AG08396 (cell line): Measurements from ENCODE around the gene PATE1.
"Not testable (repeated sequence)": the region's sequence is repeated elsewhere in the genome, so short reads cannot be mapped to it uniquely, and the experiment has no call there.

Experiments
- DNase-seq: peaks from one replicate; pipeline ENCODE4 v3.0.0; 2012; ENCODE audit warnings: low spot score, mixed read lengths

Gene PATE1, protein sequence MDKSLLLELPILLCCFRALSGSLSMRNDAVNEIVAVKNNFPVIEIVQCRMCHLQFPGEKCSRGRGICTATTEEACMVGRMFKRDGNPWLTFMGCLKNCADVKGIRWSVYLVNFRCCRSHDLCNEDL

GRCh38 chr11:125745979-125746378 is at the start of gene PATE1:
PATE1 (plus strand) TSS chr11:125746279; CDS start chr11:125746305, 26 bp downstream.
- DNase-seq: no peak

DNA sequence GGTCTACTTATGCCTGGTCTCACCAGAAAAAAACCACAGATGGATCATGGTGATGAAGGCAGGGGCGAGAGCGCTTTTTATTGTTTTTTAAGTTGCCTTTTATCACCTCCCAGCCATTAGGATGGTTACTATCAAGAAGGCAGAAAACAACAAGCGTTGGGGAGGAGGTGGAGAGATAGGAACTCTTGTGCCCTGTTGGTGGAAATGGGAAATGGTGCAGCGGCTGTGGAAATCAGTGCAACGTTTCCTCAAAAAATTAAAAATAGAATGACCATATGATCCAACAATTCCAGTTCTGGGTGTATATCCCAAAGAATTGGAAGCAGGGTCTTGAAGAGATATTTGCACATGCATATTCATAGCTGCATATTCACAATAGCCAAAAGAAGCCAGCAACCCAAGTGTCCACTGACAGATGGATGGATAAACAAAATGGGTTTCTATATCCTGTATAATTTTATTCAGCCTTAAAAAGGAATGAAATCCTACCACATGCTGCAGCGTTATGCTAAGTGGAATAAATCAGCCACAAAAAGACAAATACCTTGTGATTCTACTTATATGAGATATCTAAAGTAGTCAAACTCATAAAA is 45.0 kb upstream of the PATE1 start:
- DNase-seq: no peak

DNA sequence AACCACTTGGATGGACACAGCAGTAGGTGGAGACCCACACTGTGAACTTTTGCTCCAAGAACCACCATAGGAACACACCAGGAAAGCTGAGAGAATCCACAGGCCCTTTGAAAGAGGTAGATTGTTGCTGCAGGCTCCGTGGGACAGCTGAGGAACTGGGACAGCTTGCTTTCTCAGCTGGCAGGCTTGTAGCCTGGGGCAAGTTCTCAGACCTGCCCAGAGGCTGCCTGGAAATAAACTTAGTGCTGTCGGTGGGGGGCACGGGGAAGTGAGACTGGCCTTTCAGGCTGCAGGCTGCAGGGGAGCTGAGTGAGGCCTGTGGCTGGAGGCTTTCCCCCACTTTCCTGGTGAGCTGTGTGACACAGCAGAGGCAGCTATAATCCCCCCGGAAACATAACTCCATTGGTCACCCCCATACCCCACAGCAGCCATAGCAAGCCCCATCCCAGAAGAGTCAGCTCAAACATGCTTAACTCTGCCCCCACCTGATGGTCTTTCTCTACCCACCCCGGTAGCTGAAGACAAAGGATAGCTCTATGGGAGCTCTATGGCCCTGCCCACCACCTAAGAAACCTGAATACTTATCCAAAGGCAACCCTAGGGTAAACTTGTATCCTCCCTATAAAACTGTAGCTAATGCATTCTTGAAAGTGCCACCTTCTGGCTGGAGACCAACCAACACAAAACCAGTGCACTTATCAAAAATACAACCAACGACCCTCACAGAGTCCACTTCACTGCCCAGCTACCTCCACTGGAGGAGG is 44.0 kb upstream of the PATE1 start:
- no peak for DNase-seq

DNA sequence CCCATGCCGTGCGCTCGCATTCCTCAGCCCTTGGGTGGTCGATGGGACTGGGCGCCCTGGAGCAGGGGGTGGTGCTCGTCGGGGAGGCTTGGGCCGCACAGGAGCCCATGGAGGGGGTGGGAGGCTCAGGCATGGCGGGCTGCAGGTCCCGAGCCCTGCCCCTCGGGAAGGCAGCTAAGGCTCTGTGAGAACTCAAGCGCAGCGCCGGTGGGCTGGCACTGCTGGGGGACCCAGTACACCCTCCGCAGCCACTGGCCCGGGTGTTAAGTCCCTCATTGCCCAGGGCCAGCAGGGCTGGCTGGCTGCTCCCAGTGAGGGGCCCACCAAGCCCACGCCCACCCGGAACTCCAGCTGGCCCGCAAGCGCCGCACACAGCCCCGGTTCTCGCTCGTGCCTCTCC is 41.4 kb upstream of the PATE1 start:
- DNase-seq: not testable (repeated sequence)

DNA sequence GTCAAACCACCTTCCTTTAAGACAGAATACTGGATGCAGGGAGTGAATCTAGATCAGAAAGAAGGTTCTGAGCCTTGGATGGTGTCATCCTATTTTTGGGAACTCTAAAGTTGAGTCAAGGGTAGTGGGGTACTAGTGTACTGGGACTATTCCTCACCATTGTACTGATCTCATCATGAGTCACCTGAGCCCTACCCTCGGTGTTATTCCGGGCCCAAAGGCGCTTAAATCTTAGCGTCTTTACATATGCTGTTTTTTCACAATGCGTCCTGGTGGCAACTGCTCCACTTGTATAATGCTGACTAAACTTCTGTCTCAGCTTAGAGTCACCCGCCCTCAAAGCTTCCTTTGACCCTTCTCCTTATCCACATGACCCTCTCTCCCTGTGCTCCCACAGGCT is 25.3 kb upstream of the PATE1 start:
- no peak for DNase-seq

GRCh38 chr11:125724125-125724524 is 22.0 kb upstream of the PATE1 start:
- no peak for DNase-seq

GRCh38 chr11:125728969-125729368 is 17.1 kb upstream of the PATE1 start:
- no peak for DNase-seq

DNA sequence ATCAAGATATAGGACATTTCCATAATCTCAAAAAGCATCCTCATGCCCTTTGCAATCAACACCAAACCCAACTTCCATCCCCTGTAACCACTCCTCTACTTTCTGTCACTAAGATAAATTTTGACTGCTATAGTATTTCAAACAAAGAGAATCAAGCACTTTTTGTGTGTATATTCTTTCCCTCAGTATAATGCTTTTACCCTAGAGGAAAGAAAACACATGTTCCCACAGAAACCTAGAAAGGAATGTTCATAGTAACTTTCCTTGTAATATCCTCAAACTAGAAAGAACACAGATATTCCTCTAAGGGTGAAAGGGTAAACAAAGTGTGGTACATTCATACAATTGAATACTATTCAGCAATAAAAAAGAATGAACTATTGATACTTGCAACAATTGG is 5.5 kb upstream of the PATE1 start:
- DNase-seq: no peak

- DNase-seq: no peak
These were observed 2.4 kb upstream of the PATE1 start for GRCh38 chr11:125743681-125744080.

GRCh38 chr11:125750629-125751028 is 4.5 kb downstream of the PATE1 start:
- DNase-seq: no peak

- no peak for DNase-seq
These were observed 10.0 kb downstream of the PATE1 start for GRCh38 chr11:125756050-125756449.

GRCh38 chr11:125762445-125762844 is 16.4 kb downstream of the PATE1 start:
- DNase-seq: no peak

DNA sequence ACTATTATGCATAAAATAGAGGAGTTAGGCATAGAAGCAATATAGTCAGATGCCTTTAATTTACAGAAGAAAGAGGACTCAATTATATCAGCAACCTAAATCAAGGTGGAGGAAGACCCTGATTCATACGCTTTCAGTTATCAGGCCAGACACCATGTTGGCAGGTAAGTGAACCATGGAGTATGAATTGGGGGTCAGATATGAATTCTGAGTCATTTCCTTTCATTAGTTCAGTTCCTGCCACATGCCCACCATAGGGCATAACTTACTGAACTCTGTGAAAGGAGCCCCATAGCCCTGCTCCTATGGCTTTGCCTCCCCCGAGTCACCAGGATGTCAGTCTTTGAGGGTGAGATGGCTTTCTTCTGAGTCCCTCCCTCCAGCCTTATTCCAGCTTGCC is 17.4 kb downstream of the PATE1 start:
- DNase-seq: no peak

DNA sequence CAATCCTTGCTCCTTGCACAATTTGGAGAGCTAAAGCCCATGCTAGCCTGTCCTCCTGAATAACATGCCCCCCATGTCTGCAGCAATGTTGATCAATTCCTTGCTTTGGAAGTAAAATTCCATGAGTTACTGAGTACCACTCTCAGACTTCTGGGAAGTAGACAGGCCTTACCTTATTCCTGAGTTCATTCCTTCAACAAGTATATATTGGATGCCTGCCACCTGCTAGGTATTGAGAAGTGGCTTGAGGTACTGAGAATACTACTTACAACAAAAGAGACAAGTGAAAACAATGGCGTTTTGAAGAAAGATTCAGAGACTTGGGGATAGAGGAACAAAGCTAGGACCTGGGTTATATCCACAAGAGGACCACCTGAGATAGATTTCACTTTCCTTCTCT is 20.2 kb downstream of the PATE1 start:
- DNase-seq: no peak

GRCh38 chr11:125768336-125769046 is 22.4 kb downstream of the PATE1 start:
- DNase-seq: no peak

DNA sequence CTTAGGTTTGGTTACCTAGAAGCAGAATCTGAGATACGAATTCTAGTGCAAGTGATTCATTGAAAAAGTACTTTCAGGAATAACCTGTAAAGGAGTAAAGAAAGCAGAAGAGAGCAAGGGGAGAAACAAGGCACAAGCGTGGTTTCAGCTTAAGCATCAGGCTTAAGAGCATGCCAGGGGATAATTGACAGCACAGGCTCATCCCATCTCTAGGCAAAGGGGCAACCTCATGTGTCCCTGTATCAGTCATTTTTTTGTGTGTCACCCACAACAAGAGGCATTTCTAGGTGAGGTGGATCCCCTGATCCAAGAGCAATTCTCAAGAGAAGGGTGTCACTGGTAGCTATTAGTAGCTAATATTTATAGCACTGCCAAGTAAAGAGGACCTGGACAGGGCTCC is 24.5 kb downstream of the PATE1 start:
- no peak for DNase-seq

- peak; percentile 36 for DNase-seq
These were observed 26.9 kb downstream of the PATE1 start for GRCh38 chr11:125772834-125773505.

GRCh38 chr11:125773516-125773915 is 27.4 kb downstream of the PATE1 start:
- no peak for DNase-seq

DNA sequence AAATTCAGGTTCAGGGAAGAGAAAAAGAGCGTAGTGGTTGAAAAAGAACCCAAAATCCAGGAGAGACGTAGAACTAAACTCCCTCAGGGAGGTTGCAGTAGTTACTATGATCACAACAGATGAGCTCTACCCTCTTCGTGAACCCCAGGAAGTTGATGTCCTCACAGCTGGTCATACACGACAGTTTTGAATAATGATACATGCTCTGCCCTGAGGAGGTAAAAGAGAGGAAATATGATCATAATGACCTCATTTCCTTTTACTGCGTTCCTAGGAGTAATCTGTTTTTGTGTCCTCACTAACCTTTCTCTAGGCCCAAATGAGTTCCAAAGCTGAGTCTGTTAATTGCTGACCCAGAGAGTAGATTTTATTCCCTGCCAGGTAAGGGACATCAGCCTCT is 31.2 kb downstream of the PATE1 start:
- DNase-seq: no peak

- DNase-seq: no peak
These were observed 32.6 kb downstream of the PATE1 start, which contains the start of gene PATE2 for GRCh38 chr11:125778728-125779127. PATE2 (minus strand) TSS chr11:125778828; CDS start chr11:125778773, 55 bp downstream.

- DNase-seq: no peak
These were observed 38.6 kb downstream of the PATE1 start for GRCh38 chr11:125784678-125785077.

DNA sequence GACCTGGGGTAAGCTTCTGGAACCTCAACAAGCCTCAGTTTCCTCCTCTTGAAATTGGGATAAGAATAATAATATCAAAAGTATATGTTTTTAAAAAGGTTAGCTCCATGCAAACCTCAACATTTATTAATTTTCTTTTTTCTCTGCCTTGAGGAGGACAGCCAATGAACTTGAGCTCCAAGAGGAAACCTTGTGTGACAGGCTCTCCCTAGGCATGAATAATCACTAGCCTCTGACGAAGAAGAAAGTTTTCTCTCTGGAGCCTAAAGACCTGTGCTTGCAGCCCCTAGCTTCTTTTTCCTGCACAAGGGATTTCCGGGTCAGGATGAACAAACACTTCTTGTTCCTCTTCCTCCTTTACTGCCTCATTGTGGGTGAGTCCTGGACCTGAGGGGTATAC is 41.7 kb downstream of the PATE1 start, which contains the start of gene PATE3:
PATE3 (plus strand) TSS at position 301 of the 400 bp plus-strand sequence; CDS start at position 326, 25 bp downstream.
- no peak for DNase-seq
